HG02678 (cell line): ENCODE data around the gene SRSF3.
"Not testable (repeated sequence)": the region's sequence is repeated elsewhere in the genome, so short reads cannot be mapped to it uniquely, and the experiment has no call there.

Experiments
- ATAC-seq: cut with Tn5 transposase; IDR thresholded peaks from one replicate; pipeline ENCODE4 v1.9.1; 2021; ENCODE audit warnings: mild to moderate bottlenecking, moderate library complexity; ENCODE audit not compliant: unreplicated experiment

SRSF3 gene

GRCh38 chr6:36642913-36643817 lies 49.0 kb downstream of the SRSF3 start:
- ATAC-seq, result no peak

- no peak for ATAC-seq
These were observed 49.8 kb downstream of the SRSF3 start for GRCh38 chr6:36643977-36644376.

- ATAC-seq, result no peak
These were observed 54.9 kb downstream of the SRSF3 start for GRCh38 chr6:36649086-36649485.

- ATAC-seq, result no peak
These were observed 55.7 kb downstream of the SRSF3 start for GRCh38 chr6:36649701-36650484.

GRCh38 chr6:36650848-36651478 lies 56.8 kb downstream of the SRSF3 start:
- peak; percentile 69 for ATAC-seq

- ATAC-seq, result no peak
These were observed 57.7 kb downstream of the SRSF3 start for GRCh38 chr6:36651659-36652379.

GRCh38 chr6:36654469-36654868 lies 60.3 kb downstream of the SRSF3 start:
- ATAC-seq, result not testable (repeated sequence)
